ENCODE measurements around the gene SLC15A4. TPM values are rescaled to one million over a fixed set of nuclear protein-coding genes. Genes with fewer than 3 reads are reported as not detected.

Gene SLC15A4
- total RNA-seq, result 10 to 100 TPM; 15.8 to 19.8 (median 18.6) TPM

- Mint-ChIP-seq H3K27me3 (ENCODE audit: low read depth) (peaks cover 5% of the 10 kb centered on the region), H3K9me3 (no peaks in the 10 kb centered on the region), H3K4me3 (peak within 1 kb of the TSS; percentile 83), H3K36me3 (ENCODE audit: insufficient read depth) (peaks cover 10% of the 10 kb centered on the region), H3K4me1 (ENCODE audit: low read depth) (peaks cover 28% of the 10 kb centered on the region)
- ATAC-seq (peak; percentile 97), DNase-seq (peak; percentile 87)
These were observed at the start of gene SLC15A4 for GRCh38 chr12:128823916-128824839. Gene SLC15A4 (minus strand): TSS chr12:128823958. CDS start chr12:128823943, 15 bp downstream.

GRCh38 chr12:128872303-128872702, 48.5 kb upstream of the SLC15A4 start:
- no peak for ATAC-seq
- no peak for DNase-seq
- Mint-ChIP-seq H3K27me3 (ENCODE audit: low read depth) (no peaks in the 10 kb centered on the region), H3K4me3 (no peak overlapping the region), H3K36me3 (ENCODE audit: insufficient read depth) (no peaks in the 10 kb centered on the region), H3K4me1 (ENCODE audit: low read depth) (no peaks in the 10 kb centered on the region), H3K9me3 (peaks cover 15% of the 10 kb centered on the region)

- H3K27me3 Mint-ChIP-seq (ENCODE audit: low read depth), result no peaks in the 10 kb centered on the region
- no peak for DNase-seq
- peaks cover 10% of the 10 kb centered on the region for H3K9me3 Mint-ChIP-seq
- H3K36me3 Mint-ChIP-seq (ENCODE audit: insufficient read depth), result no peaks in the 10 kb centered on the region
- no peaks in the 10 kb centered on the region for H3K4me1 Mint-ChIP-seq (ENCODE audit: low read depth)
- no peak for ATAC-seq
- H3K4me3 Mint-ChIP-seq, result no peak overlapping the region
These were observed 47.7 kb upstream of the SLC15A4 start for GRCh38 chr12:128871516-128871892.

DNA sequence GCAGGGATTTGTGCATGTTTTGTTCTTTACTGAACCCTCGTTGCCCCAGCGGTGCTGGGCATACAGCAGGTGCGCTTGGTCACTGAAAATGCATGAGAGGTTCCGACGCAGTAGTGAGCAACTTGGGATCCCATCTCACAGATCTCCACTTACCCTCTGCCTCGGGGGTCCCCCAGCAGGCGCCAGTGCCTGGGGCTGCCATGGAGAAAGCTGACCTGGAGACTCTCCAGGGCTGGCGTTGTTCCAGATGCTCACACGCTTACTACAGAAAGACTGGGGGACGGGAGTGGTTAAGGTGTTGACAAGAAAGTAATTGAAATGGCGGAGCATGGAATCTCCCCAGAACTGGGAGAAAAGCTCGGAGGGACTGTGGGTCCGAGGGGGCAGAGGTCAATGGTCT, 43.7 kb upstream of the SLC15A4 start:
- no peak for ATAC-seq
- no peak overlapping the region for H3K4me3 Mint-ChIP-seq
- H3K36me3 Mint-ChIP-seq (ENCODE audit: insufficient read depth), result no peaks in the 10 kb centered on the region
- H3K27me3 Mint-ChIP-seq (ENCODE audit: low read depth), result no peaks in the 10 kb centered on the region
- H3K4me1 Mint-ChIP-seq (ENCODE audit: low read depth), result no peaks in the 10 kb centered on the region
- no peaks in the 10 kb centered on the region for H3K9me3 Mint-ChIP-seq
- DNase-seq, result no peak

DNA sequence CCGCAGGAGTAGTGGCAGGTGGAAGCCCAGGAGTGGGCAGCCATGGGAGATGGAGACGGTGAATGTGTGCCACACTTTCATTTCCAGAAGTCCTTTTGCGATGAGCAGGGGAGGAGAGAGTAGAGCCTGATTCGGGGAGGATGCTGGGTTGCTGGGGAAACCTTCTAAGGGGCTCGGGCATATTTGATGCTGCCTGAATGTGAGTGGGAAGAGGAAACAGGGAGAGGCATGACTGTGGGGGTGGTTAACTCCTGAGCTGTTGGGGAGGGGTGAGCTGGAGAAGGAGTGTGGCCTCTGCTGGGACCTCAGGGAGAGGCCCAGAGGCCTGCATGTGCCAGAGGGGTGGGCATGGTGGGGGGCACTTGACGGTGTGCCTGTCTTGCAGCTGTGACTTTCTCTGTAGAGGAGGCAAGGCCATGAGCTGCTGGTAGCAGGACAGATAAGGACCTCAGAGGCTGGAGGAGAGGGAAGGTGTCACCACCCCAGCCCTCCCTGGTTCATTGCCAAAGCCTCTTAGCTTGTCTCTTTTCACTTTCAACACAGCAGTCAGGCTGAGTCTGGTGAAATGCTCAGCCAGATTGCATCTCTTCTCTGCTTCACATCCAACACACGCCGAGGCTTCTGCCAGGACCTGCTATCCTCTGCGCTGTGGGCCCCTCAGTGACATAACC, 40.9 kb upstream of the SLC15A4 start:
- H3K27me3 Mint-ChIP-seq (ENCODE audit: low read depth), result no peaks in the 10 kb centered on the region
- no peaks in the 10 kb centered on the region for H3K9me3 Mint-ChIP-seq
- ATAC-seq (no peak), DNase-seq (no peak)
- H3K36me3 Mint-ChIP-seq (ENCODE audit: insufficient read depth), result no peaks in the 10 kb centered on the region
- no peak overlapping the region for H3K4me3 Mint-ChIP-seq
- no peaks in the 10 kb centered on the region for H3K4me1 Mint-ChIP-seq (ENCODE audit: low read depth)

DNA sequence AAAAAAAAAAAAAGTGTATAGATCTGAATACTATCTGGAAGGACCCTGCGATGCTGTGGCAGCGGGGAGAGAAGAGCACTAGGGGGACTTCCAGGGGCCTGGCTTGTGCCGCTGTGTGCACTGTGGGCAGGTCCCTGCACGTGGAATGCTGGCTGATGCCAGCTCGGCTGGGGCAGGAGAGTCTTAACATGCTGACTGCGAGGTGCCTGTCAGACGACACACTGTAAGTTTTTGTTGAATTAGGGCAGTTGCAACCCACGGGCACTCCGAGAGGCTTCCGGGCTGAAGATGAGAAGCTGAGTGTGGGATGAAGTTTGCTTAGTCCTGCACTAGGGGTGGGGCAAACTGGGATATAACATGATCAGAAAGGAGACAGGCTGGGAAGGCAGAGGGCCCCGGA, 40.2 kb upstream of the SLC15A4 start:
- no peak for DNase-seq
- Mint-ChIP-seq H3K9me3 (no peaks in the 10 kb centered on the region), H3K36me3 (ENCODE audit: insufficient read depth) (no peaks in the 10 kb centered on the region), H3K4me1 (ENCODE audit: low read depth) (no peaks in the 10 kb centered on the region), H3K27me3 (ENCODE audit: low read depth) (no peaks in the 10 kb centered on the region), H3K4me3 (no peak overlapping the region)
- ATAC-seq, result no peak

DNA sequence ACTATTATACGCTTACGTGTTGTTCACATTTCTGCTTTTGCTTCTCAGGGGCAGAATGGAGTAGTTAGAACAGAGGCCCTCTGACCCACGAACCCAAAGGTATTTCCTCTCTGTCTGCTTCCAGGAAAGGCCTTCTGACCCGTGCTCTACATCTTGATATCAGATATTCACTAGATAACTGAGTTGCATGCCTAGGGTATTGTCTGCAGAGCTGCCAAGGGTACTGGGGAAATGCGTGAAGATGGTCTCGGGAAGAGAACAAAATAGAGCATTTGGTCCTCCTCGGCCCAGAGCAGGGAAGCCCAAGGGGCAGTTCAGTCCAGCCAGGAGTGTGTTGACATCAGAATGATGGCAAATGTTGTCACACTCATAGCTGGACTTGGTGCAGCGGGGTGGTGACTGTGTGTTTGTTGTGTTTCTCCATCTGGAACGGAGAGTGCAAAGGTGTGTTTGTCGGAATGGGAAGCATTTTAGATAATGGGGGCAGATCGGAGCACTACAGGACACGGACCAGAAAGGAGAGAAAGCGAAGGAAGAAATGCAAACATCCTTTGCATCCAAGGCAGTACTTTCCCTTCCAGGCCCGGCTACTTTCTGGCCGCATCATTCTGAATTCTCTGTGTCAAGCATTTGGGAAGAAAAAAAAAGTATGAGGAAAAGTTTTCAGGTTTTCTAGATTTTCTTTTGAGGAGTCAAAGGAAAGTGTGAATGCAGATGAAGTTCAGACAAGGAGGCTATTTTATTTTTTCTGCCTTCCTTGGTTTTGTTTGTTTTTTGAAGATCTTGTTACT, 37.7 kb upstream of the SLC15A4 start:
- Mint-ChIP-seq H3K9me3 (no peaks in the 10 kb centered on the region), H3K36me3 (ENCODE audit: insufficient read depth) (no peaks in the 10 kb centered on the region), H3K27me3 (ENCODE audit: low read depth) (peaks cover 4% of the 10 kb centered on the region), H3K4me1 (ENCODE audit: low read depth) (no peaks in the 10 kb centered on the region), H3K4me3 (no peak overlapping the region)
- no peak for ATAC-seq
- no peak for DNase-seq

GRCh38 chr12:128859311-128859710, 35.6 kb upstream of the SLC15A4 start:
- DNase-seq, result no peak
- H3K4me1 Mint-ChIP-seq (ENCODE audit: low read depth), result no peaks in the 10 kb centered on the region
- H3K4me3 Mint-ChIP-seq, result no peak overlapping the region
- H3K27me3 Mint-ChIP-seq (ENCODE audit: low read depth), result peaks cover 18% of the 10 kb centered on the region
- H3K36me3 Mint-ChIP-seq (ENCODE audit: insufficient read depth), result no peaks in the 10 kb centered on the region
- no peaks in the 10 kb centered on the region for H3K9me3 Mint-ChIP-seq
- no peak for ATAC-seq

- H3K36me3 Mint-ChIP-seq (ENCODE audit: insufficient read depth), result no peaks in the 10 kb centered on the region
- ATAC-seq (no peak), DNase-seq (no peak)
- H3K4me3 Mint-ChIP-seq, result no peak overlapping the region
- no peaks in the 10 kb centered on the region for H3K9me3 Mint-ChIP-seq
- H3K4me1 Mint-ChIP-seq (ENCODE audit: low read depth), result no peaks in the 10 kb centered on the region
- H3K27me3 Mint-ChIP-seq (ENCODE audit: low read depth), result peaks cover 21% of the 10 kb centered on the region
These were observed 33.5 kb upstream of the SLC15A4 start for GRCh38 chr12:128857133-128857763.

GRCh38 chr12:128856791-128857078, 33.0 kb upstream of the SLC15A4 start:
- Mint-ChIP-seq H3K27me3 (ENCODE audit: low read depth) (peaks cover 27% of the 10 kb centered on the region), H3K4me1 (ENCODE audit: low read depth) (no peaks in the 10 kb centered on the region), H3K36me3 (ENCODE audit: insufficient read depth) (no peaks in the 10 kb centered on the region), H3K9me3 (no peaks in the 10 kb centered on the region), H3K4me3 (no peak overlapping the region)
- no peak for DNase-seq
- ATAC-seq, result no peak

DNA sequence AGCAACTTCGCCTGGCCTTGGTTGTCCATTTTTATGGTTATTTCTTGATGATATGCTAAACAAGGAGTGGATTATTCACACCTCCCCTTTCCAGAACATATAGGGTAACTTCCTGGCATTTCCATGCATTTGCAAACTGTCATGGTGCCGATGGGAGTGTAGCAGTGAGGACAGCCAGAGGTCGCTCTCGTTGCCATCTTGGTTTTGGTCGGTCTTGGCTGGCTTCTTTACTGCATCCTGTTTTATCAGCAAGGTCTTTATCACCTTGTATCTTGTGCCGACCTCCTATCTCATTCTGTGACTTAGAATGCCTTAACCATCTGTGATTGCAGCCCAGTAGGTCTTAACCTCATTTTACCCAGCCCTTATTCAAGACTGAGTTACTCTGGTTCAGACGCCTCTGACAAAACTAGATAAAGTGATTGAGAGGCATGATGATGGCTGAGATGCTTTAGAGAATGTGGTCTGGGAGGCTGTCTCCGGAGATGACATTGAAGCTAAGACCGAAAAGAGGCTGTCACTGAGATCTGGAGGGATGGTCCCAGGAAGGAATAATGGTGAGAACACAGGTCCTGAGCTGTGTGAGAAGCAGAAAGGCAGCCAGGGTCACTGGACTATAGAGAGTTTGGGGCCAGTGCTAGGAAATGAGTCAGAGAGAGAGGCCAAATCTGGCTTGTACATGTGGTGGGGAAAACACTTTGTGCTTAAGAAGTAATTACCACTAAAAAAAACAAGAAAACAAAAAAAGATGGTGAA, 32.5 kb upstream of the SLC15A4 start:
- Mint-ChIP-seq H3K36me3 (ENCODE audit: insufficient read depth) (no peaks in the 10 kb centered on the region), H3K27me3 (ENCODE audit: low read depth) (peaks cover 30% of the 10 kb centered on the region), H3K4me1 (ENCODE audit: low read depth) (no peaks in the 10 kb centered on the region), H3K4me3 (no peak overlapping the region), H3K9me3 (no peaks in the 10 kb centered on the region)
- ATAC-seq (no peak), DNase-seq (no peak)

DNA sequence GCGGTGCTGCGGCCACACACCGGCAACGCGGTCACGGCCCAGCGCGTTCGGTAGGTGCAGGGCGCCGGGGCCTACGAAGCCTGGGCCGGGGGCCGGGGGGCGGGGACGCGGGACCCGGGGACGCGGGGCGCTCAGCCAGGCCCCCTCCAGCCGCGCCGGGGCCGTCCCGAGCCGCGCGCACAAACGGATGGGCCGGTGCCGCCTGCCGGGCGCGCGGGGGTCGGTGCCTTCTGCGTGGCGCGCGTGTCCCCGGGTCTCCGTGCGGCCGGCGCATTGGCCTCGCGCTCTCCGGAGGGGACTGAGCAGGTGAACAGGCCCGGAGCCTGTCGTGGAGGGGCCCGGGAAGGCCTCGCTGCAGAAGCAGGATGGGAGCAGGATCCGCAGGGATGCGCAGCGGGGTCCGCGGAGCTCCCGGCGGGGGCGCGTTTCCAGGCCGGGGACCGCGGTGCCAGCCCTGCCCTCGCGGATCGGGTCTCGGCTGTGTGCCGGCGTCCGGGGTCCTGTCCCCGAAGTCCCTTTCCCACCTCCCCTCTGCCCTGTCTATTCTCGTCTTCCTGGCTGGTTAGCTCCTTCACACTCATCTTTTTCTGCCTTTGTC, 29.9 kb upstream of the SLC15A4 start:
- Mint-ChIP-seq H3K36me3 (ENCODE audit: insufficient read depth) (no peaks in the 10 kb centered on the region), H3K4me1 (ENCODE audit: low read depth) (no peaks in the 10 kb centered on the region), H3K4me3 (no peak overlapping the region), H3K9me3 (no peaks in the 10 kb centered on the region), H3K27me3 (ENCODE audit: low read depth) (peaks cover 33% of the 10 kb centered on the region)
- no peak for DNase-seq
- peak in 1 of 2 donors; percentile 38 for ATAC-seq

GRCh38 chr12:128852885-128853599, 29.3 kb upstream of the SLC15A4 start, which contains the start of gene GLT1D1:
Gene GLT1D1 (plus strand): TSS chr12:128853478. CDS start chr12:128853582, 104 bp downstream.
- peak in 1 of 2 donors; percentile 14 for ATAC-seq
- Mint-ChIP-seq H3K4me1 (ENCODE audit: low read depth) (no peaks in the 10 kb centered on the region), H3K27me3 (ENCODE audit: low read depth) (peaks cover 33% of the 10 kb centered on the region), H3K4me3 (no peak within 1 kb of the TSS), H3K9me3 (no peaks in the 10 kb centered on the region), H3K36me3 (ENCODE audit: insufficient read depth) (no peaks in the 10 kb centered on the region)
- DNase-seq, result no peak
